GM18861 (cell line): ENCODE results near the gene ELMO1.

ENCODE experiments used
- ATAC-seq: cut with Tn5 transposase; IDR thresholded peaks from one replicate; pipeline ENCODE4 v1.9.1; 2021; ENCODE audit not compliant: unreplicated experiment

Gene ELMO1

GRCh38 chr7:37320140-37320847 lies 128.4 kb downstream of the ELMO1 start:
- no peak for ATAC-seq

- no peak for ATAC-seq
These were observed 130.1 kb downstream of the ELMO1 start for GRCh38 chr7:37318541-37318940.

GRCh38 chr7:37315772-37316715 lies 132.6 kb downstream of the ELMO1 start:
- peak; percentile 63 for ATAC-seq

- no peak for ATAC-seq
These were observed 136.1 kb downstream of the ELMO1 start for GRCh38 chr7:37312608-37313007.

GRCh38 chr7:37311355-37311754 lies 137.3 kb downstream of the ELMO1 start:
- ATAC-seq = no peak

- no peak for ATAC-seq
These were observed 138.2 kb downstream of the ELMO1 start for GRCh38 chr7:37310327-37311080.

- ATAC-seq = no peak
These were observed 139.2 kb downstream of the ELMO1 start for GRCh38 chr7:37309493-37309892.

GRCh38 chr7:37304921-37305320 lies 143.7 kb downstream of the ELMO1 start:
- ATAC-seq = no peak

- ATAC-seq = no peak
These were observed 151.1 kb downstream of the ELMO1 start for GRCh38 chr7:37297546-37297945.

GRCh38 chr7:37295401-37295800 lies 153.3 kb downstream of the ELMO1 start:
- ATAC-seq = no peak

- no peak for ATAC-seq
These were observed 157.9 kb downstream of the ELMO1 start for GRCh38 chr7:37290731-37291130.

GRCh38 chr7:37289781-37290180 lies 158.9 kb downstream of the ELMO1 start:
- ATAC-seq = no peak

GRCh38 chr7:37289367-37289766 lies 159.3 kb downstream of the ELMO1 start:
- no peak for ATAC-seq

- peak; percentile 56 for ATAC-seq
These were observed 161.4 kb downstream of the ELMO1 start for GRCh38 chr7:37287131-37287855.

- ATAC-seq = no peak
These were observed 162.2 kb downstream of the ELMO1 start for GRCh38 chr7:37286454-37286832.

- no peak for ATAC-seq
These were observed 162.8 kb downstream of the ELMO1 start for GRCh38 chr7:37285706-37286453.

GRCh38 chr7:37284805-37285231 lies 163.8 kb downstream of the ELMO1 start:
- no peak for ATAC-seq

- ATAC-seq = no peak
These were observed 164.4 kb downstream of the ELMO1 start for GRCh38 chr7:37284285-37284684.

GRCh38 chr7:37283716-37284115 lies 164.9 kb downstream of the ELMO1 start:
- no peak for ATAC-seq

GRCh38 chr7:37282927-37283326 lies 165.7 kb downstream of the ELMO1 start:
- ATAC-seq = no peak
